Measurements from ENCODE around the gene CABYR.

GRCh38 chr18:24089076-24089475 lies 49.8 kb upstream of the CABYR start:
- no peak for TF ChIP-seq EP300 (IDR thresholded peaks at IDR 0.05; ENCODE audit: borderline replicate concordance)
- TF ChIP-seq, protein P1, sequence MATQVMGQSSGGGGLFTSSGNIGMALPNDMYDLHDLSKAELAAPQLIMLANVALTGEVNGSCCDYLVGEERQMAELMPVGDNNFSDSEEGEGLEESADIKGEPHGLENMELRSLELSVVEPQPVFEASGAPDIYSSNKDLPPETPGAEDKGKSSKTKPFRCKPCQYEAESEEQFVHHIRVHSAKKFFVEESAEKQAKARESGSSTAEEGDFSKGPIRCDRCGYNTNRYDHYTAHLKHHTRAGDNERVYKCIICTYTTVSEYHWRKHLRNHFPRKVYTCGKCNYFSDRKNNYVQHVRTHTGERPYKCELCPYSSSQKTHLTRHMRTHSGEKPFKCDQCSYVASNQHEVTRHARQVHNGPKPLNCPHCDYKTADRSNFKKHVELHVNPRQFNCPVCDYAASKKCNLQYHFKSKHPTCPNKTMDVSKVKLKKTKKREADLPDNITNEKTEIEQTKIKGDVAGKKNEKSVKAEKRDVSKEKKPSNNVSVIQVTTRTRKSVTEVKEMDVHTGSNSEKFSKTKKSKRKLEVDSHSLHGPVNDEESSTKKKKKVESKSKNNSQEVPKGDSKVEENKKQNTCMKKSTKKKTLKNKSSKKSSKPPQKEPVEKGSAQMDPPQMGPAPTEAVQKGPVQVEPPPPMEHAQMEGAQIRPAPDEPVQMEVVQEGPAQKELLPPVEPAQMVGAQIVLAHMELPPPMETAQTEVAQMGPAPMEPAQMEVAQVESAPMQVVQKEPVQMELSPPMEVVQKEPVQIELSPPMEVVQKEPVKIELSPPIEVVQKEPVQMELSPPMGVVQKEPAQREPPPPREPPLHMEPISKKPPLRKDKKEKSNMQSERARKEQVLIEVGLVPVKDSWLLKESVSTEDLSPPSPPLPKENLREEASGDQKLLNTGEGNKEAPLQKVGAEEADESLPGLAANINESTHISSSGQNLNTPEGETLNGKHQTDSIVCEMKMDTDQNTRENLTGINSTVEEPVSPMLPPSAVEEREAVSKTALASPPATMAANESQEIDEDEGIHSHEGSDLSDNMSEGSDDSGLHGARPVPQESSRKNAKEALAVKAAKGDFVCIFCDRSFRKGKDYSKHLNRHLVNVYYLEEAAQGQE (IDR thresholded peaks at IDR 0.05; ENCODE audit: low read depth), result no peak

Data from Ishikawa (cell line).